DOHH2 (cell line): Measurements from ENCODE around the gene ARMC9.

Experiments used
- H3F3A ChIP-seq: fragments of 200-600 bp; sonication (generic), shearing (Covaris generic); 2 replicates; pipeline ENCODE4 v1.6.0; 2016; ENCODE audit warnings: antibody characterized with exemption, mild to moderate bottlenecking; ENCODE audit not compliant: control insufficient read depth, insufficient read depth
- H3K27ac ChIP-seq: fragments of 200-600 bp; sonication (generic); 2 replicates; pipeline ENCODE4 v1.5.1; 2014; ENCODE audit warnings: low read depth, mild to moderate bottlenecking, low read length, moderate library complexity
- H3K27me3 ChIP-seq: fragments of 200-600 bp; sonication (generic); 2 replicates; pipeline ENCODE4 v1.6.1; 2014; ENCODE audit warnings: mild to moderate bottlenecking, low read length, mixed read lengths; ENCODE audit not compliant: control insufficient read depth
- H3K36me3 ChIP-seq: fragments of 200-600 bp; sonication (generic); 2 replicates; pipeline ENCODE4 v1.6.1; 2014; ENCODE audit warnings: mild to moderate bottlenecking, low read length, moderate library complexity, mixed read lengths; ENCODE audit not compliant: control insufficient read depth
- H3K4me1 ChIP-seq: fragments of 200-600 bp; sonication (generic); 2 replicates; pipeline ENCODE4 v1.6.1; 2014; ENCODE audit warnings: mild to moderate bottlenecking, low read length, mixed read lengths; ENCODE audit not compliant: control insufficient read depth
- H3K4me2 ChIP-seq: fragments of 200-600 bp; sonication (generic); 2 replicates; pipeline ENCODE4 v1.6.0; 2014; ENCODE audit warnings: mild to moderate bottlenecking, low read length, moderate library complexity
- H3K4me3 ChIP-seq: fragments of 200-600 bp; sonication (generic); 2 replicates; pipeline ENCODE4 v1.5.1; 2014; ENCODE audit warnings: mild to moderate bottlenecking, low read length, mixed read lengths
- H3K79me2 ChIP-seq: fragments of 200-600 bp; sonication (generic); 2 replicates; pipeline ENCODE4 v1.6.1; 2014; ENCODE audit warnings: mild to moderate bottlenecking, low read length, mixed read lengths; ENCODE audit not compliant: control insufficient read depth
- H3K9me2 ChIP-seq: fragments of 200-600 bp; sonication (generic); replicated peaks from 2 replicates; pipeline ENCODE4 v1.6.1; 2014; ENCODE audit warnings: mild to moderate bottlenecking, low read length, mixed read lengths; ENCODE audit not compliant: control insufficient read depth
- H3K9me3 ChIP-seq: fragments of 200-600 bp; sonication (generic); 2 replicates; pipeline ENCODE4 v1.6.1; 2014; ENCODE audit warnings: antibody characterized with exemption, low read length, mixed read lengths; ENCODE audit not compliant: control insufficient read depth, insufficient read depth
- H4K20me1 ChIP-seq: fragments of 200-600 bp; sonication (generic); 2 replicates; pipeline ENCODE4 v1.6.0; 2014; ENCODE audit warnings: low read depth, mild to moderate bottlenecking, antibody characterized with exemption, low read length, moderate library complexity; ENCODE audit not compliant: control insufficient read depth, insufficient read depth
- CTCF ChIP-seq: fragments of 200-600 bp; sonication (generic); IDR thresholded peaks from one replicate; pipeline ENCODE4 v1.5.1; 2014; ENCODE audit warnings: antibody characterized with exemption, mild to moderate bottlenecking, low read depth, low read length; ENCODE audit not compliant: poor library complexity, severe bottlenecking
- EZH2phosphoT487 ChIP-seq: fragments of 200-600 bp; sonication (generic); IDR thresholded peaks from 2 replicates; pipeline ENCODE4 v1.6.1; 2017; ENCODE audit warnings: borderline replicate concordance, mild to moderate bottlenecking, antibody characterized with exemption, low read length, moderate library complexity, mixed read lengths

ARMC9 gene

GRCh38 chr2:231359948-231360347 is 161.5 kb downstream of the ARMC9 start:
- H3K79me2 ChIP-seq, result no peaks in the 10 kb centered on the region
- H3K9me2 ChIP-seq, result no peaks in the 10 kb centered on the region
- peaks cover 22% of the 10 kb centered on the region for H3K4me1 ChIP-seq
- no peak overlapping the region for H3K4me3 ChIP-seq
- no peaks in the 10 kb centered on the region for H3K9me3 ChIP-seq
- H3F3A ChIP-seq, result no peaks in the 10 kb centered on the region
- no peaks in the 10 kb centered on the region for H4K20me1 ChIP-seq
- H3K27ac ChIP-seq, result no peak overlapping the region
- no peak for TF ChIP-seq EZH2phosphoT487
- no peak for TF ChIP-seq CTCF
- no peaks in the 10 kb centered on the region for H3K27me3 ChIP-seq
- H3K36me3 ChIP-seq, result no peaks in the 10 kb centered on the region
- no peak overlapping the region for H3K4me2 ChIP-seq

- Histone ChIP-seq H3K4me2 (no peak overlapping the region), H3K36me3 (no peaks in the 10 kb centered on the region), H3K79me2 (no peaks in the 10 kb centered on the region), H3K4me1 (peaks cover 25% of the 10 kb centered on the region), H4K20me1 (no peaks in the 10 kb centered on the region), H3K9me2 (no peaks in the 10 kb centered on the region), H3F3A (no peaks in the 10 kb centered on the region), H3K27ac (no peak overlapping the region), H3K9me3 (no peaks in the 10 kb centered on the region), H3K27me3 (no peaks in the 10 kb centered on the region), H3K4me3 (no peak overlapping the region)
- TF ChIP-seq EZH2phosphoT487, result no peak
Observed at GRCh38 chr2:231360401-231360800, 162.0 kb downstream of the ARMC9 start.

- no peaks in the 10 kb centered on the region for H4K20me1 ChIP-seq
- TF ChIP-seq CTCF (no peak), EZH2phosphoT487 (no peak)
- H3K4me2 ChIP-seq, result no peak overlapping the region
- H3K4me3 ChIP-seq, result no peak overlapping the region
- no peaks in the 10 kb centered on the region for H3K27me3 ChIP-seq
- H3K9me2 ChIP-seq, result no peaks in the 10 kb centered on the region
- H3K9me3 ChIP-seq, result no peaks in the 10 kb centered on the region
- H3K79me2 ChIP-seq, result no peaks in the 10 kb centered on the region
- H3K27ac ChIP-seq, result no peak overlapping the region
- H3F3A ChIP-seq, result no peaks in the 10 kb centered on the region
- H3K36me3 ChIP-seq, result no peaks in the 10 kb centered on the region
- peaks cover 25% of the 10 kb centered on the region for H3K4me1 ChIP-seq
Observed at GRCh38 chr2:231360881-231361371, 162.5 kb downstream of the ARMC9 start.

- H3K4me1 ChIP-seq, result peaks cover 25% of the 10 kb centered on the region
- TF ChIP-seq EZH2phosphoT487 (no peak), CTCF (peak; percentile 64)
- no peaks in the 10 kb centered on the region for H3K27me3 ChIP-seq
- no peaks in the 10 kb centered on the region for H3K79me2 ChIP-seq
- peak overlapping the region; percentile 58 for H3K4me2 ChIP-seq
- peak overlapping the region; percentile 48 for H3K4me3 ChIP-seq
- H3K27ac ChIP-seq, result peak overlapping the region; percentile 31
- H3K36me3 ChIP-seq, result no peaks in the 10 kb centered on the region
- no peaks in the 10 kb centered on the region for H3F3A ChIP-seq
- no peaks in the 10 kb centered on the region for H3K9me3 ChIP-seq
- H4K20me1 ChIP-seq, result no peaks in the 10 kb centered on the region
- no peaks in the 10 kb centered on the region for H3K9me2 ChIP-seq
Observed at GRCh38 chr2:231361701-231362554, 163.5 kb downstream of the ARMC9 start.
